NCI-H526 treated with DMSO at 0.1 percent for 48 hours (cell line): ENCODE measurements around the gene VWDE.

Experiments used
- DNase-seq: peaks from one replicate; lab custom pipeline; 2025; lab: John Stamatoyannopoulos, UW

Gene VWDE

GRCh38 chr7:12327922-12328321 is 75.7 kb downstream of the VWDE start:
- no peak for DNase-seq

- DNase-seq = no peak
Measured at GRCh38 chr7:12325646-12326045, 78.0 kb downstream of the VWDE start.

- DNase-seq = no peak
Measured at GRCh38 chr7:12323415-12323814, 80.2 kb downstream of the VWDE start.

GRCh38 chr7:12322903-12323300 is 80.8 kb downstream of the VWDE start:
- DNase-seq = no peak

GRCh38 chr7:12322284-12322902 is 81.3 kb downstream of the VWDE start:
- no peak for DNase-seq

GRCh38 chr7:12320987-12321647 is 82.5 kb downstream of the VWDE start:
- no peak for DNase-seq

GRCh38 chr7:12320241-12320986 is 83.3 kb downstream of the VWDE start:
- no peak for DNase-seq

- DNase-seq = no peak
Measured at GRCh38 chr7:12317675-12318074, 86.0 kb downstream of the VWDE start.

GRCh38 chr7:12316925-12317324 is 86.7 kb downstream of the VWDE start:
- no peak for DNase-seq

- peak; percentile 15 for DNase-seq
Measured at GRCh38 chr7:12315049-12315448, 88.6 kb downstream of the VWDE start.

GRCh38 chr7:12314199-12314598 is 89.5 kb downstream of the VWDE start:
- no peak for DNase-seq

- DNase-seq = no peak
Measured at GRCh38 chr7:12305502-12305901, 98.2 kb downstream of the VWDE start.

GRCh38 chr7:12303495-12303894 is 100.2 kb downstream of the VWDE start:
- no peak for DNase-seq

- DNase-seq = no peak
Measured at GRCh38 chr7:12303062-12303461, 100.6 kb downstream of the VWDE start.

- DNase-seq = no peak
Measured at GRCh38 chr7:12300415-12300814, 103.2 kb downstream of the VWDE start.

- no peak for DNase-seq
Measured at GRCh38 chr7:12299367-12299766, 104.3 kb downstream of the VWDE start.

- no peak for DNase-seq
Measured at GRCh38 chr7:12297283-12298108, 106.2 kb downstream of the VWDE start.

- no peak for DNase-seq
Measured at GRCh38 chr7:12296051-12296570, 107.6 kb downstream of the VWDE start.

GRCh38 chr7:12294701-12295100 is 109.0 kb downstream of the VWDE start:
- no peak for DNase-seq

GRCh38 chr7:12291870-12292269 is 111.8 kb downstream of the VWDE start:
- DNase-seq = no peak

- DNase-seq = no peak
Measured at GRCh38 chr7:12290761-12291160, 112.9 kb downstream of the VWDE start.

- no peak for DNase-seq
Measured at GRCh38 chr7:12289996-12290395, 113.7 kb downstream of the VWDE start.
